Tibial nerve (tissue), 4 donors: ENCODE results near the gene INPP4A. TPM values are rescaled to one million over a fixed set of nuclear protein-coding genes. Genes with fewer than 3 reads are reported as not detected.

Experiments
- DNase-seq, 2 donors: peaks; one replicate each; pipeline ENCODE4 v3.0.0-alpha.2; 2019; ENCODE audit warnings: low spot score in 2 of 2
- H3K27ac ChIP-seq, 4 donors: fragments of 200-600 bp; sonication (generic) in 3 of 4; one replicate each; pipeline ENCODE4 v1.5.1; 2017 to 2019; ENCODE audit warnings: mild to moderate bottlenecking in 1 of 4
- H3K27me3 ChIP-seq, 2 donors: fragments of 200-600 bp; sonication (generic) in 1 of 2; one replicate each; pipeline versions ENCODE4 v1.5.1 to v1.6.0; 2017 to 2019
- H3K36me3 ChIP-seq, 3 donors: fragments of 200-600 bp; sonication (generic); one replicate each; pipeline ENCODE4 v1.5.1; 2018 to 2019
- H3K4me1 ChIP-seq, 4 donors: fragments of 200-600 bp; sonication (generic) in 3 of 4; one replicate each; pipeline ENCODE4 v1.5.1; 2017 to 2019
- H3K4me3 ChIP-seq, 4 donors: fragments of 200-600 bp; sonication (generic) in 3 of 4; one replicate each; pipeline ENCODE4 v1.5.1; 2017 to 2019; ENCODE audit warnings: mild to moderate bottlenecking in 1 of 4, moderate library complexity in 1 of 4
- H3K9me3 ChIP-seq, 4 donors: fragments of 200-600 bp; sonication (generic) in 3 of 4; one replicate each; pipeline ENCODE4 v1.5.1; 2017 to 2019
- EP300 ChIP-seq, 2 donors: sonication (generic); formaldehyde crosslinking; IDR thresholded peaks; one replicate each; pipeline ENCODE4 v1.6.1; 2017; ENCODE audit warnings: antibody characterized with exemption in 2 of 2, mild to moderate bottlenecking in 1 of 2
- POLR2A ChIP-seq, 2 donors: fragments of 450-650 bp; IDR thresholded peaks; one replicate each; pipeline ENCODE4 v1.6.1; 2017; ENCODE audit warnings: antibody characterized with exemption in 2 of 2, mild to moderate bottlenecking in 2 of 2, moderate library complexity in 2 of 2
- WGBS, 2 donors: methylation state at CpG; one replicate each; pipeline ENCODE4 v1.1.5; 2018; 5-methylcytosine and 5-hydroxymethylcytosine counted together
- total RNA-seq, 4 donors: library from RNA; depleted of rRNA; stranded (reverse); fragments of >200 nt; gene quantifications; one replicate each; pipeline ENCODE4 v1.1.0, GENCODE V29; 2016
- TF ChIP-seq, protein P1 (sequence below), 5 experiments: fragments of 200-600 bp in 3 of 5; fragments of 450-650 bp in 2 of 5; sonication (generic) in 3 of 5; IDR thresholded peaks; one replicate each; pipeline ENCODE4 v1.5.1; 2016 to 2019; ENCODE audit warnings: antibody characterized with exemption in 5 of 5, mild to moderate bottlenecking in 3 of 5, moderate library complexity in 2 of 5

The INPP4A gene
- total RNA-seq, 4 donors from 2014 or later, result 23.7 to 45.0 (median 30.9) TPM

DNA sequence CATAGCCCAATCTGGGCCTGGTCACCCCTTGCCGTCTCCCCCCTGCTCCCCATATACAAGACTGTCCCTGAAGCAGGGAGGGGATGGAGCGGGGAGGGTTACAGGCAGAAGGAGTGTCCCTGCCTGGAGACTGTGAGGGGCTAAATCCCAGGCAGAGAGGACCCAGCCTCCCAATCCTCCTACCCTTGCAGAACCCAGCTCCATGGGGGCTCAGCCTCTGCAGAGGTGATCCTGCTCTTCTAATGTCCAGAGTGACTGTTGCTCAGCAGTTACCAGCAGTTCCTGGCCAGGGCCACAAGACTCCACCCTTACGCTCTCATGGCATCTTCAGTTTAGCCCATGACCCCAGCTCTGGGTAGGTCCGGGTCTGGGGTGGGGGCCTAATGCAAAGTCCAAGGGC lies 105.5 kb downstream of the INPP4A start:
- Histone ChIP-seq H3K9me3 (no peaks in the 10 kb centered on the region), H3K4me1 (no peaks in the 10 kb centered on the region), H3K27ac (no peak overlapping the region), H3K27me3 (no peaks in the 10 kb centered on the region), H3K4me3 (no peak overlapping the region), H3K36me3 (peaks cover 0 to 76% (median 0%) of the 10 kb centered on the region in 3 donors)
- 85 to 97% methylated on average over 4 of the region's 4 CpGs for whole genome bisulfite sequencing, 2 donors
- no peak for TF ChIP-seq POLR2A (IDR thresholded peaks at IDR 0.05)
- TF ChIP-seq, protein P1, sequence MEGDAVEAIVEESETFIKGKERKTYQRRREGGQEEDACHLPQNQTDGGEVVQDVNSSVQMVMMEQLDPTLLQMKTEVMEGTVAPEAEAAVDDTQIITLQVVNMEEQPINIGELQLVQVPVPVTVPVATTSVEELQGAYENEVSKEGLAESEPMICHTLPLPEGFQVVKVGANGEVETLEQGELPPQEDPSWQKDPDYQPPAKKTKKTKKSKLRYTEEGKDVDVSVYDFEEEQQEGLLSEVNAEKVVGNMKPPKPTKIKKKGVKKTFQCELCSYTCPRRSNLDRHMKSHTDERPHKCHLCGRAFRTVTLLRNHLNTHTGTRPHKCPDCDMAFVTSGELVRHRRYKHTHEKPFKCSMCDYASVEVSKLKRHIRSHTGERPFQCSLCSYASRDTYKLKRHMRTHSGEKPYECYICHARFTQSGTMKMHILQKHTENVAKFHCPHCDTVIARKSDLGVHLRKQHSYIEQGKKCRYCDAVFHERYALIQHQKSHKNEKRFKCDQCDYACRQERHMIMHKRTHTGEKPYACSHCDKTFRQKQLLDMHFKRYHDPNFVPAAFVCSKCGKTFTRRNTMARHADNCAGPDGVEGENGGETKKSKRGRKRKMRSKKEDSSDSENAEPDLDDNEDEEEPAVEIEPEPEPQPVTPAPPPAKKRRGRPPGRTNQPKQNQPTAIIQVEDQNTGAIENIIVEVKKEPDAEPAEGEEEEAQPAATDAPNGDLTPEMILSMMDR (IDR thresholded peaks at IDR 0.05), result no peak
- no peak for TF ChIP-seq EP300 (IDR thresholded peaks at IDR 0.05)
- DNase-seq, result no peak

DNA sequence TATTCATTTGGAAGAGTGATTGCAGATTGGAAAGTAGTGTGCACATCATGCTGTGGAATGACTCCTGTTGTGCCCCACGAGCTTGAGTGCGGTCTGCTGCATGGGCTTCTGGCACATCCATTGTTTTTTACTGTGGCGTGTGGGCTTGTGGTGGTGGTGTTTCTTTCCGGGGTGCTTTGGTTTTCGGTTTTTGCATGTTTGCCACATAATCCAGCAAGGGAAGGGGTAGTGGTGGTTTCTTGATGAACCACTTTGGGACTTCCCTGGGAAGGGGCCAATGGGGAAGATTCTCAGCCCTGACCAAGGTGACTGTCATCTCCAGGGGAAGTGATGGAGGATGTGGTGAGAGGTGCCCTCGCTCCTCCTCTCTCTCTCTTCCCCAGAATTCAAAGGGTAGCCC lies 106.7 kb downstream of the INPP4A start:
- Histone ChIP-seq H3K27me3 (no peaks in the 10 kb centered on the region), H3K27ac (no peak overlapping the region), H3K36me3 (peaks cover 0 to 76% (median 0%) of the 10 kb centered on the region in 3 donors), H3K4me3 (no peak overlapping the region), H3K9me3 (no peaks in the 10 kb centered on the region), H3K4me1 (no peaks in the 10 kb centered on the region)
- TF ChIP-seq POLR2A (IDR thresholded peaks at IDR 0.05) (no peak), EP300 (IDR thresholded peaks at IDR 0.05) (no peak)
- TF ChIP-seq, protein P1 (IDR thresholded peaks at IDR 0.05), result no peak
- DNase-seq, result no peak
- WGBS, 2 donors, result 81 to 96% methylated on average over 6 of the region's 6 CpGs

DNA sequence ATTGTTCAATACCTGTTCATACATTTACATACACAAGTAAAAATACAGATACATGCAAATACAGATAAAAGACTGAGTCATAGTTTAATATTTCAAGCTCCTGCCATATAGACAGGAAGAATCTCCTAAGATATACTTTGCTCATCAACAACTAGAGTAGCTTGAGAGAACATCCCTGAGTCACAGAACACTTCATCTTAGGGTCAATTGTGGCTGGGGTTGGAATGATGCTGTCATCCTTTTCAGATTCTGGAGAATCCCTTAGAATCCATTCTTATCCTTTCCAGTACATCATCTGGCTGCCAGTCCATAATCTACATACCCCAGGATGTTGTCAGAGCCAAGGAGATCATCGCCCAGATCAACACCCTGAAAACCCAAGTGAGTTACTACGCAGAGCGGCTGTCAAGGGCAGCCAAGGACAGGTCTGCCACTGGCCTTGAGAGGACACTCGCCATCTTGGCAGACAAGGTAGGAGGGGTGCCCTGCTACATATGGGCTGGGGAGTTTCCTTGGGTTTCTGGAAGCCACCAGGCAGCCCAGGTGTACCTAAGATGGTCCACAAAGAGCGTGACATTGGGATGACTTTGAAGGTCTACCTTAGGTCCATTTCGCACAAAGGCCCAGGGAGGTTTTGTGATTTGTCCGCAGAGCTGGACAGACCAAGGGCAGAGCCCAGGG lies 108.0 kb downstream of the INPP4A start:
- H3K36me3 ChIP-seq, result peaks cover 0 to 74% (median 0%) of the 10 kb centered on the region in 3 donors
- WGBS, 2 donors, result 96 to 100% methylated on average over 7 of the region's 7 CpGs
- TF ChIP-seq, protein P1 (IDR thresholded peaks at IDR 0.05), result no peak
- TF ChIP-seq EP300 (IDR thresholded peaks at IDR 0.05) (no peak), POLR2A (IDR thresholded peaks at IDR 0.05) (no peak)
- no peak overlapping the region for H3K4me3 ChIP-seq
- no peak overlapping the region for H3K27ac ChIP-seq
- H3K4me1 ChIP-seq, result no peaks in the 10 kb centered on the region
- H3K27me3 ChIP-seq, result no peaks in the 10 kb centered on the region
- no peak for DNase-seq
- no peaks in the 10 kb centered on the region for H3K9me3 ChIP-seq

DNA sequence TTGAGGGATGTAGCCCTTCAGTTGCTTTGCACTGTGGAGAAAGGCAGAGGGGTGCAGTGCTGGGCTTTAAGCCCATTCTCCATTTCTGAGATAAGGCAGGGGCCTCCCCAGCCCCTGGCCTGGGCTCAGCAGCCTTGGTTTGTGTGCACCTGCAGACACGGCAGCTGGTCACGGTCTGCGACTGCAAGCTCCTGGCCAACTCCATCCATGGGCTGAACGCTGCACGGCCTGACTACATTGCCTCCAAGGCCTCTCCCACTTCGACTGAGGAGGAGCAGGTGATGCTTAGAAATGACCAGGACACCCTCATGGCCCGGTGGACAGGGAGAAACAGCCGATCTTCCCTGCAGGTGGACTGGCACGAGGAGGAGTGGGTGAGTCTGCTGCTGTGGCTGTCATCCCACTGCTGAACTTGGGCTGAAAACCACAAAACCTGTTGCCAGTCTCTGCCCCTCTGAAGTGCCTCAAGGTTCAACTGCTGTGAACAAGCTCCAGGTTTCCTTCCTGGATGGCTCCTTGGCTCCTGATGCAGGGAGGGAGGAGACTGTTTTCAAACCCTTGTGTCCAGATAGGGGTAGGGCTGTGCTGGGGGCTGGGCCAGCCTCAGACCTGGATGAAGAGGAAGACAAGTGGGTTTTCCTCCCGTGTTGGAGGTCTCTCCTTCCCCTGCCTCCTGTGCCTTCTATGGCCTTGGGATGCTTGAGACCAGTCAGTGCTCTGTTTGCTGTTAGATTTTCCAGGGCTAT lies 109.6 kb downstream of the INPP4A start:
- H3K4me1 ChIP-seq, result no peaks in the 10 kb centered on the region
- no peaks in the 10 kb centered on the region for H3K27me3 ChIP-seq
- TF ChIP-seq POLR2A (IDR thresholded peaks at IDR 0.05) (no peak), EP300 (IDR thresholded peaks at IDR 0.05) (no peak)
- TF ChIP-seq, protein P1 (IDR thresholded peaks at IDR 0.05), result no peak
- no peaks in the 10 kb centered on the region for H3K9me3 ChIP-seq
- peaks cover 0 to 87% (median 0%) of the 10 kb centered on the region in 3 donors for H3K36me3 ChIP-seq
- no peak overlapping the region for H3K27ac ChIP-seq
- 90% methylated on average over 10 of the region's 10 CpGs for WGBS, 2 donors
- H3K4me3 ChIP-seq, result no peak overlapping the region
- no peak for DNase-seq

DNA sequence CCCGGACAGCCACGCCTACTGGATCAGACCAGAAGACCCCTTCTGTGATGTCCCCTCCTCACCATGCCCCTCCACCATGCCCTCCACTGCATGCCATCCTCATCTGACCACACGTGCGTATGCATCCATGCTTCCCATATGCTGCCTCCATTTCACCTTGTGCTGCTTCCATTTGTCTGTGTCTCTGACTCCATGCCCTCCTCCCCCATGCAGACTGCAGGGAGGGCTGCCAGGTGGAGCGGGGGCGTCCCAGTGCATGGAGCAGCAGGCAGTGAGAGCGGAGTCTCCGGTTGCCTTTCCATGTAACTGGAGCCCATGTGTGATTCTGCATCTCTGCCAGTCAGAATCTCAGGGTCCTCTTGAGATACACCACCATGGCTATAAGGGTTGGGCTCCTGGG lies 111.0 kb downstream of the INPP4A start:
- Histone ChIP-seq H3K27me3 (no peaks in the 10 kb centered on the region), H3K9me3 (no peaks in the 10 kb centered on the region), H3K36me3 (peaks cover 0 to 89% (median 0%) of the 10 kb centered on the region in 3 donors), H3K4me3 (no peak overlapping the region), H3K27ac (no peak overlapping the region), H3K4me1 (no peaks in the 10 kb centered on the region)
- TF ChIP-seq EP300 (IDR thresholded peaks at IDR 0.05) (no peak), POLR2A (IDR thresholded peaks at IDR 0.05) (no peak)
- TF ChIP-seq, protein P1 (IDR thresholded peaks at IDR 0.05), result no peak
- 92 to 97% methylated on average over 8 of the region's 8 CpGs for WGBS, 2 donors
- DNase-seq, result no peak
